Measurements from ENCODE around the gene NCLN. TPM values are rescaled to one million over a fixed set of nuclear protein-coding genes. Genes with fewer than 3 reads are reported as not detected.

NCLN gene
- total RNA-seq, 3 donors from 2014 or later: 21.1 to 34.7 (median 25.3) TPM

DNA sequence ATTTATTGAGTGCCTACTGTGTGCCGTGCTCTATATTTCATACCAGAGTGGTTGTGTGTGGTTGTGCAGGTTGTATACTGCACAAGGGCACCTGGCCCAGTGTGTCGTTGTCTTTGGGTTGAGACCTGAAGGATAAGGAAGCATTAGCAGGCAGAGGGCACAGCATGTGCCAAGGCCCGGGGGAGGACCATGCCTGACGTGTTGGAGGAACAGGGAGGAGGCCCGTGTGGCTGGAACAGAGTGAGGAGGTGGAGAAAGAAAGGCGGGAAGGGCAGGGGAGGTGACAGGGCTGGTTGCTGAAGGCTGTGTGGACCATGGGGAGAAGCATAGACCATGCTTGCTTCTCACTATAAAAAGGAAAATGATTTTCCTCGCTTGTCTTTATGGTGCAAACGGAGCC is 65.5 kb downstream of the NCLN start:
- DNase-seq (ENCODE audit: low spot score in 2 of 2): no peak
- no peak overlapping the region for H3K27ac ChIP-seq
- peaks cover 3 to 7% of the 10 kb centered on the region in 2 donors for H3K9me3 ChIP-seq
- H3K27me3 ChIP-seq: peaks cover 0 to 11% of the 10 kb centered on the region in 2 donors
- H3K4me3 ChIP-seq: no peak overlapping the region
- intact Hi-C loops (cut with DNase I; ENCODE audit: low total_unique reads): no loop called here
- TF ChIP-seq POLR2AphosphoS5 (IDR thresholded peaks at IDR 0.05): no peak
- TF ChIP-seq POLR2A (IDR thresholded peaks at IDR 0.05): no peak
- TF ChIP-seq, protein P1, sequence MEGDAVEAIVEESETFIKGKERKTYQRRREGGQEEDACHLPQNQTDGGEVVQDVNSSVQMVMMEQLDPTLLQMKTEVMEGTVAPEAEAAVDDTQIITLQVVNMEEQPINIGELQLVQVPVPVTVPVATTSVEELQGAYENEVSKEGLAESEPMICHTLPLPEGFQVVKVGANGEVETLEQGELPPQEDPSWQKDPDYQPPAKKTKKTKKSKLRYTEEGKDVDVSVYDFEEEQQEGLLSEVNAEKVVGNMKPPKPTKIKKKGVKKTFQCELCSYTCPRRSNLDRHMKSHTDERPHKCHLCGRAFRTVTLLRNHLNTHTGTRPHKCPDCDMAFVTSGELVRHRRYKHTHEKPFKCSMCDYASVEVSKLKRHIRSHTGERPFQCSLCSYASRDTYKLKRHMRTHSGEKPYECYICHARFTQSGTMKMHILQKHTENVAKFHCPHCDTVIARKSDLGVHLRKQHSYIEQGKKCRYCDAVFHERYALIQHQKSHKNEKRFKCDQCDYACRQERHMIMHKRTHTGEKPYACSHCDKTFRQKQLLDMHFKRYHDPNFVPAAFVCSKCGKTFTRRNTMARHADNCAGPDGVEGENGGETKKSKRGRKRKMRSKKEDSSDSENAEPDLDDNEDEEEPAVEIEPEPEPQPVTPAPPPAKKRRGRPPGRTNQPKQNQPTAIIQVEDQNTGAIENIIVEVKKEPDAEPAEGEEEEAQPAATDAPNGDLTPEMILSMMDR (IDR thresholded peaks at IDR 0.05): no peak
- H3K36me3 ChIP-seq: no peaks in the 10 kb centered on the region
- H3K4me1 ChIP-seq: no peaks in the 10 kb centered on the region

DNA sequence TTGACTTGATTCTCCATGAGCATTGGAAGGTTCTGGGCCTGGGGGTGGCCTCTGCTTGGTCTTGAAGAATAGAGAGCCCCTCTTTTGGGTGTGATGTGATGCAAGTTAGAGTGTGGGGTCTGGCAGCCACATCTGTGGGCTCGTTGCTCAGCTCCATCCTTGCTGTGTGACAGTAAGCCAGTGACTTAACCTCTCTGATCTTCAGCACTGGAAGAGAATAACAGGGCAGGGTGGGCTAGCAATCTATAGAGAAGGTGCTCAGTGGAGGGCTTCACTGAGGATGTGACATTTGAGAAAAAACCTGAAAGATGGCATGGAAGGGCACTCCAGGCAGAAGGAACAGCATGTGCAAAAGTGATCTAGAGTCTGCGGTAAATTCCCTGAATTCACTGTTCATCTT is 66.9 kb downstream of the NCLN start:
- no peaks in the 10 kb centered on the region for H3K4me1 ChIP-seq
- peaks cover 0 to 11% of the 10 kb centered on the region in 2 donors for H3K27me3 ChIP-seq
- no peak overlapping the region for H3K4me3 ChIP-seq
- H3K36me3 ChIP-seq: no peaks in the 10 kb centered on the region
- intact Hi-C loops (cut with DNase I; ENCODE audit: low total_unique reads): no loop called here
- peaks cover 3 to 7% of the 10 kb centered on the region in 2 donors for H3K9me3 ChIP-seq
- no peak overlapping the region for H3K27ac ChIP-seq
- TF ChIP-seq POLR2AphosphoS5 (IDR thresholded peaks at IDR 0.05): no peak
- TF ChIP-seq, protein P1 (IDR thresholded peaks at IDR 0.05): no peak
- no peak for TF ChIP-seq POLR2A (IDR thresholded peaks at IDR 0.05)
- no peak for DNase-seq (ENCODE audit: low spot score in 2 of 2)

DNA sequence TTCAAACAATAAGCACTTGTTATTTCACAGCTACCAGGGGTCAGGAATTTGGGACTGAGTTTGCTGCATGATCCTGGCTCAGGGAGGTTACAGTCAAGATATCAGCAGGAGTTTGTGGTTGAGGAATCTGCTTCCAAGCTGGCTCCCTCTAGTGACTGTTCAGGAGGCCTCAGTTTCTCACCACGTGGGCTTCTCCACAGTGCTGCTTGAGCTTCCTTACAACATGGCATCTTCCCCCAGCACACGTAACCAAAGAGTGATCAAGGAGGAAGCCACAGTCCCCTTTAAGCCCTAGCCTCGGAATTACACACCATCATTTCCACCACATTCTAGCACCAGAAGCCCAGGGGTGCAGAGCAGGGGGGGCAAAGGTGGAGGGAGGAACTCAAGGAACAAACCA is 67.5 kb downstream of the NCLN start:
- Histone ChIP-seq H3K4me1 (no peaks in the 10 kb centered on the region), H3K9me3 (peaks cover 3 to 7% of the 10 kb centered on the region in 2 donors), H3K4me3 (no peak overlapping the region), H3K27me3 (peaks cover 0 to 11% of the 10 kb centered on the region in 2 donors), H3K27ac (no peak overlapping the region), H3K36me3 (no peaks in the 10 kb centered on the region)
- TF ChIP-seq POLR2AphosphoS5 (IDR thresholded peaks at IDR 0.05): no peak
- TF ChIP-seq, protein P1 (IDR thresholded peaks at IDR 0.05): no peak
- no peak for TF ChIP-seq POLR2A (IDR thresholded peaks at IDR 0.05)
- intact Hi-C loops (cut with DNase I; ENCODE audit: low total_unique reads): no loop called here
- no peak for DNase-seq (ENCODE audit: low spot score in 2 of 2)

DNA sequence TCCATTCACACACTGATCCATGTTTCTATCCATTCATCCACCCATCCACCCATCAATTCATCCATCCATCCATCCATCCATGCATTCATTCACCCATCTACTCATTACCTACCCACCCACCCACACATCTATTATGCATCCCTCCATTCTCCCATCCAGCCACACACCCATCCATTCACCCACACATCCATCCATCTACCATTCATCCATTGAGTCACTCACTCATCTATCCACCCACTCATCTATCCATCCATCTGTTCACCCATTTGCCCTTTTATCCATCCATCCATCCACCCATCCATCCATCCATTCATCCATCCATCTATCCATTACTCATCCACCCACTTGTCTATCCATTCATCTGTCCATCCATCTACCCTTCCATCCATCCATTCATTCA is 68.8 kb downstream of the NCLN start:
- H3K27ac ChIP-seq: no peak overlapping the region

DNA sequence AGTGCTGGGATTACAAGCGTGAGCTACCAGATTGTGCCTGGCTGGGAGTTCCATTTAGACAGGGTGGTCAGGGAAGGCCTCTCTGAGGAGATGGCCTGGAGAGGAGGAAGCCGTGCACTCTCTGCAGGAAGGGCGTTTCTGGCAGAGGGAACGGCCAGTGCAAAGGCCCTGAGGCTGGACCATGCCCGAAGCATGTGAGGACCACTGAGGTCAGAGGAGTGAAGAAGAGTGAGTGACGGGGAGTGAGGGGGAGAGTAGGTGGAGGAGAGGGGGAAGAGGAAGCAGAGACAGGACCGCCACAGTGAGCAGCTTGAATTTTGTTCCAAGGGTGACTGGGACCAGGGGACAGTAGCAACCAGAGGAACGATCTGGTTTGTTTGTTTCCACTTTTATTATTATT is 71.3 kb downstream of the NCLN start:
- no peak for DNase-seq (ENCODE audit: low spot score in 2 of 2)
- intact Hi-C loops (cut with DNase I; ENCODE audit: low total_unique reads): no loop called here
- no peak for TF ChIP-seq POLR2AphosphoS5 (IDR thresholded peaks at IDR 0.05)
- TF ChIP-seq, protein P1 (IDR thresholded peaks at IDR 0.05): no peak
- no peak for TF ChIP-seq POLR2A (IDR thresholded peaks at IDR 0.05)
- H3K27ac ChIP-seq: no peak overlapping the region
- peaks cover 3 to 7% of the 10 kb centered on the region in 2 donors for H3K9me3 ChIP-seq
- no peaks in the 10 kb centered on the region for H3K4me1 ChIP-seq
- H3K4me3 ChIP-seq: no peak overlapping the region
- H3K36me3 ChIP-seq: no peaks in the 10 kb centered on the region
- no peaks in the 10 kb centered on the region for H3K27me3 ChIP-seq

More for the DNA sequence above, 68.8 kb downstream of the NCLN start:
- H3K27me3 ChIP-seq: peaks cover 0 to 8% of the 10 kb centered on the region in 2 donors
- H3K9me3 ChIP-seq: peaks cover 3 to 7% of the 10 kb centered on the region in 2 donors
- no peak for DNase-seq (ENCODE audit: low spot score in 2 of 2)
- intact Hi-C loops (cut with DNase I; ENCODE audit: low total_unique reads): no loop called here
- H3K4me1 ChIP-seq: no peaks in the 10 kb centered on the region
- H3K4me3 ChIP-seq: no peak overlapping the region
- no peaks in the 10 kb centered on the region for H3K36me3 ChIP-seq
- TF ChIP-seq, protein P1 (IDR thresholded peaks at IDR 0.05): no peak

Other genes starting within 250 kb of the NCLN start
- 1 to 10 TPM; 2.2 to 5.1 (median 4.9) TPM for gene ZNF77, start 241.0 kb upstream of the NCLN start, total RNA-seq
- gene TLE6, start 208.4 kb upstream of the NCLN start, total RNA-seq: 1 to 10 TPM; 1.6 to 4.3 (median 3.2) TPM
- gene TLE2, start 156.7 kb upstream of the NCLN start, total RNA-seq: 10 to 100 TPM; 25.3 to 65.6 (median 35.1) TPM
- gene TLE5, start 123.4 kb upstream of the NCLN start, total RNA-seq: 100 to 1,000 TPM; 329 to 407 (median 397) TPM
- gene GNA11, start 91.6 kb upstream of the NCLN start, total RNA-seq: 10 to 100 TPM; 40.5 to 52.0 (median 42.3) TPM
- 10 to 100 TPM in 1 of 3 donors, 1 to 10 TPM in 2; 7.8 to 16.2 (median 8.5) TPM for gene GNA15, start 49.9 kb upstream of the NCLN start, total RNA-seq
- gene S1PR4, start 7.2 kb upstream of the NCLN start, total RNA-seq: 1 to 10 TPM in 2 of 3 donors, not detected in 1; 1.3 to 1.9 TPM
- under 1 TPM in 2 of 3 donors, not detected in 1; 0.33 to 0.59 TPM for gene CELF5, start 38.7 kb downstream of the NCLN start, total RNA-seq
- gene NFIC, start 180.7 kb downstream of the NCLN start, total RNA-seq: 10 to 100 TPM; 48.9 to 97.8 (median 73.1) TPM